22Rv1 (cell line): ENCODE results near the gene GJA10.
"Not testable (repeated sequence)": the region's sequence is repeated elsewhere in the genome, so short reads cannot be mapped to it uniquely, and the experiment has no call there.

Experiments used
- H3K27ac ChIP-seq: fragments of 450-650 bp; 2 replicates; pipeline ENCODE4 v1.5.1; 2017
- ZFX ChIP-seq: fragments of 450-650 bp; IDR thresholded peaks from 2 replicates; pipeline ENCODE4 v1.6.1; 2017; ENCODE audit warnings: antibody characterized with exemption, borderline replicate concordance
- TF ChIP-seq, protein P1 (sequence below): fragments of 450-650 bp; IDR thresholded peaks from 2 replicates; pipeline ENCODE4 v1.5.1; 2017; ENCODE audit warnings: mild to moderate bottlenecking

The GJA10 gene

DNA sequence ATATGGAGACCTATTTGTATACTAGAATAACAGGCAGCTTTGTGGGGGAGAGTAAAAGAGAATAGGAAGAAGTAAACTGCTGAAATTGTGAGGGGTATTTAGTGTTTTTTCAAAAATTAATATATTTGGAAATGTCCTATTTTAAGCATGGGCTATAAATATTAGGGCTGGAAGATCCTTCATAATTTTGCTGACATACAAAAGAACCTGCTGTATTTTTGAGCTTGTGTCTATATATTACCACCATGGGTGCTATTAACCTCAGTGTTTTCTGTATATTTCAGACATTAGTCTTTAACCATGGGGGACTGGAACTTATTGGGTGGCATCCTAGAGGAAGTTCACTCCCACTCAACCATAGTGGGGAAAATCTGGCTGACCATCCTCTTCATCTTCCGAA, at the start of gene GJA10:
TSS of gene GJA10 (plus strand) at position 301 of the 400 bp plus-strand sequence. CDS start at position 301, 0 bp downstream.
- TF ChIP-seq, protein P1, sequence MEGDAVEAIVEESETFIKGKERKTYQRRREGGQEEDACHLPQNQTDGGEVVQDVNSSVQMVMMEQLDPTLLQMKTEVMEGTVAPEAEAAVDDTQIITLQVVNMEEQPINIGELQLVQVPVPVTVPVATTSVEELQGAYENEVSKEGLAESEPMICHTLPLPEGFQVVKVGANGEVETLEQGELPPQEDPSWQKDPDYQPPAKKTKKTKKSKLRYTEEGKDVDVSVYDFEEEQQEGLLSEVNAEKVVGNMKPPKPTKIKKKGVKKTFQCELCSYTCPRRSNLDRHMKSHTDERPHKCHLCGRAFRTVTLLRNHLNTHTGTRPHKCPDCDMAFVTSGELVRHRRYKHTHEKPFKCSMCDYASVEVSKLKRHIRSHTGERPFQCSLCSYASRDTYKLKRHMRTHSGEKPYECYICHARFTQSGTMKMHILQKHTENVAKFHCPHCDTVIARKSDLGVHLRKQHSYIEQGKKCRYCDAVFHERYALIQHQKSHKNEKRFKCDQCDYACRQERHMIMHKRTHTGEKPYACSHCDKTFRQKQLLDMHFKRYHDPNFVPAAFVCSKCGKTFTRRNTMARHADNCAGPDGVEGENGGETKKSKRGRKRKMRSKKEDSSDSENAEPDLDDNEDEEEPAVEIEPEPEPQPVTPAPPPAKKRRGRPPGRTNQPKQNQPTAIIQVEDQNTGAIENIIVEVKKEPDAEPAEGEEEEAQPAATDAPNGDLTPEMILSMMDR: no peak
- TF ChIP-seq ZFX: no peak
- no peak within 1 kb of the TSS for H3K27ac ChIP-seq

DNA sequence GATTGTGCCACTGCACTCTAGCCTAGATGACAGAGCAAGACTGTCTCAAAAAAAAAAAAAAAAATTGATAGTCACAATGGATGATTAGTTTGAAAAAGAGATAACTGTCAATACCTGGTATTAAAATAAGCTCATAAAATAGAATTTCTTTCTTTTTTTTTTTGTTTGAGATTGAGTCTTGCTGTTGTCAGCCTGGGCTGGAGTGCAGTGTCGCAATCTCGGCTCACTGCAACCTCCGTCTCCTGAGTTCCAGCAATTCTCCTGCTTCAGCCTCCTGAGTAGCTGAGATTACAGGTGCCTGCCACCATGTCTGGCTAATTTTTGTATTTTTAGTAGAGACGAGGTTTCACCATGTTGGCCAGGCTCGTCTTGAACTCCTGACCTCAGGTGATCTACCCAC, 46.8 kb upstream of the GJA10 start:
- H3K27ac ChIP-seq: not testable (repeated sequence)

DNA sequence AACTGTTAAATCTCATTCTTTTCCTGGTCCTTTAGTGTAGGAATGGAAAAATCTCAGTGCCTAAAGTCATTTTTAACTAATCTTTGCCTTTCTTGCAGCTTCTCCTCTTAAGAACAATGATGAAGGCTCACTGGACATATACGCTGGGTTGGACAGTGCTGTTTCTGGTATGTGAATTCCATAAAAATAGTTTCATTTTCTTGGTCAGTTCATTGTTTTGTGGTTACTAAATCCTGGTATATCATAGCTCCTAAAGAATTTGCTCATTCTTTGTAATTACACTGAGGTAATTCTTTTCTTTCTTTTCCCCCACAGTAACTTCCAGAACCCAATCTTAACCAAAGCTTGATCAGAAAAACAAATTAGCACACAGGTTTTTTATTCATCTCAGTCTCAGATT, 41.2 kb upstream of the GJA10 start:
- no peak overlapping the region for H3K27ac ChIP-seq
- TF ChIP-seq ZFX: no peak
- TF ChIP-seq, protein P1: no peak

DNA sequence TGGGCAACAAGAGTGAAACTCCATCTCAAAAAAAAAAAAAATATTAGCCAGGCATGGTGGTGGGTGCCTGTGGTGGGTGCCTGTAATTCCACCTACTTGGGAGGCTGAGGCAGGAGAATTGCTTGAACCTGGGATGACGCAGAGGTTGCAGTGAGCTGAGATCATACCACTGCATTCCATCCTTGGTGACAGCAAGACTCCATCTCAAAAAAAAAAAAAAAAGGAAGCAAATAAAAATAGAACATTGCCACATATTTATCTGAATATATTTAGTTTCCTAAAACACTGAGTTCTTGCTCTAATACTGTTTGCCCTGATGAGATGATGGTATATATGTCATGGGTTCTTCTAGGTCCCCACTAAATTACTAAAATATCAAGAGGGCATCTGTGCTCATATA, 36.2 kb upstream of the GJA10 start:
- no peak overlapping the region for H3K27ac ChIP-seq
- no peak for TF ChIP-seq ZFX
- TF ChIP-seq, protein P1: no peak

DNA sequence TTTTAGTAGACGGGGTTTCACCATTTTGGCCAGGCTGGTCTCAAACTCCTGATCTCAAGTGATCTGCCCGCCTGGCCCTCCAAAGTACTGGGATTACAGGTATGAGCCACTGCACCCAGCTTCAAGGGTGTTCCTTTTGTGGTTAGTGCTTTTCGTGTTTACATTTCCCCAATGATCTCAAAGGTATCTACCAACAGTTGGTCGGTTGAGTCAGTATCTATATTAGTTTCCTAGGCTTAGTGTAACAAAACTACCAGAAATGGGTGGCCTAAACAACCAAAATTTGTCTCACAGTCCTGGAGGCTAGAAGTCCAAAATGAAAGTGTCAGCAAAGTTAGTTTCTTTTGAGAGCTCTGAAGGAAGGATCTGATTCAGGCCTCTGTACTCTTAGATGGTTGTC, 34.5 kb upstream of the GJA10 start:
- TF ChIP-seq, protein P1: no peak
- no peak for TF ChIP-seq ZFX
- H3K27ac ChIP-seq: no peak overlapping the region

DNA sequence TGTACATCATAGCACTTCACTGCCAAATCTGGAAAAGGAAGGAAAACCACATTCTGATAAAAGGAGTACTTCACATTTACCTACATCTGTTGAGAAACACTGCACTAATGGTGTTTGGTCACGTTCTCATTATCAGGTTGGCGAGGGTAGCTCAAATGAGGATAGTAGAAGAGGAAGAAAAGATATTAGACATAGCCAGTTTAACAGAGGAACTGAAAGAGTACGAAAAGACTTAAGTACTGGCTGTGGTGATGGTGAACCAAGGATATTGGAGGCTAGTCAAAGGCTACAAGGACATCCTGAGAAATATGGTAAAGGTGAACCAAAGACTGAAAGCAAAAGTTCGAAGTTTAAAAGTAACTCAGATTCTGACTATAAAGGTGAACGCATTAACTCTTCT, 32.0 kb upstream of the GJA10 start:
- H3K27ac ChIP-seq: no peak overlapping the region
- no peak for TF ChIP-seq ZFX
- TF ChIP-seq, protein P1: no peak

DNA sequence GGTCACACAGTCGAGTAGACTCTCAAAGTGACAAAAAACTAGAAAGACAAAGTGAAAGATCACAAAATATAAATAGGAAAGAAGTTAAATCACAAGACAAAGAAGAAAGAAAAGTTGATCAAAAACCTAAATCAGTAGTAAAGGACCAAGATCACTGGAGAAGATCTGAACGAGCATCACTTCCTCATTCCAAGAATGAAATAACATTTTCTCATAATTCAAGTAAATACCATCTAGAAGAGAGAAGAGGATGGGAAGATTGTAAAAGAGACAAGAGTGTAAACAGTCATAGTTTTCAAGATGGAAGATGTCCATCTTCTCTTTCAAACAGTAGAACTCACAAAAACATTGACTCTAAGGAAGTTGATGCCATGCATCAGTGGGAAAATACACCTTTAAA, 31.6 kb upstream of the GJA10 start:
- no peak for TF ChIP-seq ZFX
- TF ChIP-seq, protein P1: no peak
- H3K27ac ChIP-seq: no peak overlapping the region

DNA sequence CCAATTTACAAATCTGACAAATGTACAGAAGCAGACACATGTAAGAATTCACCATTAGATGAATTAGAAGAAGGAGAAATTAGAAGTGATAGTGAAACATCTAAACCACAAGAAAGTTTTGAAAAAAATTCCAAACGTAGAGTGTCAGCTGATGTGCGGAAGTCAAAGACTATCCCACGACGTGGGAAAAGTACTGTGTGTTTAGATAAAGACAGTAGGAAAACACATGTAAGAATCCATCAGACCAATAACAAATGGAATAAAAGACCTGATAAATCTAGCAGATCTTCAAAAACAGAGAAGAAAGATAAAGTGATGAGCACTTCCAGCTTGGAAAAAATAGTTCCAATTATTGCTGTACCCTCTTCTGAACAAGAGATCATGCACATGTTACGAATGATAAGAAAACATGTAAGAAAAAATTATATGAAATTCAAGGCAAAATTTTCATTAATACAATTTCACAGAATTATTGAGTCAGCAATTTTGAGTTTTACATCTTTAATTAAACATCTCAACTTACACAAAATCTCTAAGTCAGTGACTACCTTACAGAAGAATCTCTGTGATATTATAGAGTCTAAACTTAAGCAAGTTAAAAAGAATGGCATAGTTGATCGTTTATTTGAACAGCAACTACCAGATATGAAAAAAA, 28.1 kb upstream of the GJA10 start:
- no peak overlapping the region for H3K27ac ChIP-seq
- TF ChIP-seq ZFX: no peak
- TF ChIP-seq, protein P1: no peak
